Measurements from ENCODE around the gene ANO7. TPM values are rescaled to one million over a fixed set of nuclear protein-coding genes. Genes with fewer than 3 reads are reported as not detected.

The ANO7 gene
- polyA plus RNA-seq, 1 donor from 2014 or later: not detected

- Histone ChIP-seq H3K9me3 (ENCODE audit: low read length) (no peaks in the 10 kb centered on the region), H3K9me2 (ENCODE audit: insufficient read depth, low read length) (no peaks in the 10 kb centered on the region), H4K20me1 (ENCODE audit: insufficient read depth) (no peaks in the 10 kb centered on the region), H3K36me3 (ENCODE audit: insufficient read depth, low read length) (no peaks in the 10 kb centered on the region), H3F3A (ENCODE audit: insufficient read depth, low read length, poor library complexity, severe bottlenecking) (no peaks in the 10 kb centered on the region), H3K27me3 (ENCODE audit: insufficient read depth, low read depth, low read length) (no peaks in the 10 kb centered on the region), H3K27ac (ENCODE audit: low read length) (no peak overlapping the region), H3K9ac (ENCODE audit: low read length) (no peak overlapping the region), H3K4me2 (ENCODE audit: low read length) (no peak overlapping the region), H3K79me2 (replicated peaks; ENCODE audit: insufficient read depth, low read length) (no peaks in the 10 kb centered on the region), H2AFZ (ENCODE audit: low read depth, low read length) (no peak overlapping the region), H3K4me3 (ENCODE audit: low read length) (no peak overlapping the region)
- TF ChIP-seq MXI1 (conservative IDR thresholded peaks at IDR 0.05; ENCODE audit: poor library complexity, severe bottlenecking): no peak
- TF ChIP-seq, protein P1, sequence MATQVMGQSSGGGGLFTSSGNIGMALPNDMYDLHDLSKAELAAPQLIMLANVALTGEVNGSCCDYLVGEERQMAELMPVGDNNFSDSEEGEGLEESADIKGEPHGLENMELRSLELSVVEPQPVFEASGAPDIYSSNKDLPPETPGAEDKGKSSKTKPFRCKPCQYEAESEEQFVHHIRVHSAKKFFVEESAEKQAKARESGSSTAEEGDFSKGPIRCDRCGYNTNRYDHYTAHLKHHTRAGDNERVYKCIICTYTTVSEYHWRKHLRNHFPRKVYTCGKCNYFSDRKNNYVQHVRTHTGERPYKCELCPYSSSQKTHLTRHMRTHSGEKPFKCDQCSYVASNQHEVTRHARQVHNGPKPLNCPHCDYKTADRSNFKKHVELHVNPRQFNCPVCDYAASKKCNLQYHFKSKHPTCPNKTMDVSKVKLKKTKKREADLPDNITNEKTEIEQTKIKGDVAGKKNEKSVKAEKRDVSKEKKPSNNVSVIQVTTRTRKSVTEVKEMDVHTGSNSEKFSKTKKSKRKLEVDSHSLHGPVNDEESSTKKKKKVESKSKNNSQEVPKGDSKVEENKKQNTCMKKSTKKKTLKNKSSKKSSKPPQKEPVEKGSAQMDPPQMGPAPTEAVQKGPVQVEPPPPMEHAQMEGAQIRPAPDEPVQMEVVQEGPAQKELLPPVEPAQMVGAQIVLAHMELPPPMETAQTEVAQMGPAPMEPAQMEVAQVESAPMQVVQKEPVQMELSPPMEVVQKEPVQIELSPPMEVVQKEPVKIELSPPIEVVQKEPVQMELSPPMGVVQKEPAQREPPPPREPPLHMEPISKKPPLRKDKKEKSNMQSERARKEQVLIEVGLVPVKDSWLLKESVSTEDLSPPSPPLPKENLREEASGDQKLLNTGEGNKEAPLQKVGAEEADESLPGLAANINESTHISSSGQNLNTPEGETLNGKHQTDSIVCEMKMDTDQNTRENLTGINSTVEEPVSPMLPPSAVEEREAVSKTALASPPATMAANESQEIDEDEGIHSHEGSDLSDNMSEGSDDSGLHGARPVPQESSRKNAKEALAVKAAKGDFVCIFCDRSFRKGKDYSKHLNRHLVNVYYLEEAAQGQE (IDR thresholded peaks at IDR 0.05; ENCODE audit: borderline replicate concordance): no peak
- TF ChIP-seq TAF1 (IDR thresholded peaks at IDR 0.05; ENCODE audit: low read depth): no peak
- TF ChIP-seq EZH2 (IDR thresholded peaks at IDR 0.05; ENCODE audit: borderline replicate concordance, insufficient read depth, low read length, poor library complexity, severe bottlenecking): no peak
- no peak for TF ChIP-seq CTCF (IDR thresholded peaks at IDR 0.05; ENCODE audit: poor library complexity, severe bottlenecking)
- TF ChIP-seq EP300 (conservative IDR thresholded peaks at IDR 0.05; ENCODE audit: poor library complexity, severe bottlenecking): no peak
Observed at GRCh38 chr2:241263061-241263460, 74.6 kb downstream of the ANO7 start.

- Histone ChIP-seq H4K20me1 (ENCODE audit: insufficient read depth) (no peaks in the 10 kb centered on the region), H3K9ac (ENCODE audit: low read length) (no peak overlapping the region), H3F3A (ENCODE audit: insufficient read depth, low read length, poor library complexity, severe bottlenecking) (no peaks in the 10 kb centered on the region), H3K9me3 (ENCODE audit: low read length) (no peaks in the 10 kb centered on the region), H3K4me2 (ENCODE audit: low read length) (no peak overlapping the region), H3K27me3 (ENCODE audit: insufficient read depth, low read depth, low read length) (no peaks in the 10 kb centered on the region), H3K9me2 (ENCODE audit: insufficient read depth, low read length) (no peaks in the 10 kb centered on the region), H3K27ac (ENCODE audit: low read length) (no peak overlapping the region), H3K79me2 (replicated peaks; ENCODE audit: insufficient read depth, low read length) (peaks cover 6% of the 10 kb centered on the region), H2AFZ (ENCODE audit: low read depth, low read length) (no peak overlapping the region), H3K4me3 (ENCODE audit: low read length) (no peak overlapping the region), H3K36me3 (ENCODE audit: insufficient read depth, low read length) (no peaks in the 10 kb centered on the region)
- TF ChIP-seq, protein P1 (IDR thresholded peaks at IDR 0.05; ENCODE audit: borderline replicate concordance): no peak
- TF ChIP-seq RAD21 (conservative IDR thresholded peaks at IDR 0.05): no peak
- TF ChIP-seq SMC3 (conservative IDR thresholded peaks at IDR 0.05; ENCODE audit: poor library complexity): no peak
- no peak for TF ChIP-seq MXI1 (conservative IDR thresholded peaks at IDR 0.05; ENCODE audit: poor library complexity, severe bottlenecking)
- TF ChIP-seq CTCF (IDR thresholded peaks at IDR 0.05; ENCODE audit: poor library complexity, severe bottlenecking): no peak
- TF ChIP-seq POLR2AphosphoS5 (IDR thresholded peaks at IDR 0.05): no peak
- TF ChIP-seq EZH2 (IDR thresholded peaks at IDR 0.05; ENCODE audit: borderline replicate concordance, insufficient read depth, low read length, poor library complexity, severe bottlenecking): no peak
- no peak for TF ChIP-seq TAF1 (IDR thresholded peaks at IDR 0.05; ENCODE audit: low read depth)
- TF ChIP-seq EP300 (conservative IDR thresholded peaks at IDR 0.05; ENCODE audit: poor library complexity, severe bottlenecking): no peak
Observed at GRCh38 chr2:241265506-241265905, 77.0 kb downstream of the ANO7 start.

All from neural cell (in vitro differentiated cells).